K562 (cell line): ENCODE data around the gene YKT6. TPM values are rescaled to one million over a fixed set of nuclear protein-coding genes. Genes with fewer than 3 reads are reported as not detected.

Source experiments
- FOXA3 ChIP-seq, 2 experiments: fragments of 450-650 bp in 1 of 2; sonication (generic) in 1 of 2; formaldehyde crosslinking; IDR thresholded peaks in 1 of 2; conservative IDR thresholded peaks in 1 of 2; 2 replicates each; pipeline versions ENCODE4 v1.4.0 to v1.8.0; 2020 to 2022; ENCODE audit warnings: mild to moderate bottlenecking in 2 of 2, missing genetic modification reagents in 1 of 2
- L3MBTL2 ChIP-seq: fragments of 450-650 bp; IDR thresholded peaks from 2 replicates; pipeline ENCODE4 v1.6.1; 2016; ENCODE audit warnings: mild to moderate bottlenecking, moderate library complexity
- polyA plus RNA-seq, 8 experiments: library from polyadenylated mRNA; depleted of rRNA in 4 of 8; stranded (reverse) in 5 of 8; unstranded in 3 of 8; fragments of >200 nt; fragmentation: Nextera tagmentation in 2 of 8; fragmentation: Illumina TruSeq in 1 of 8; extraction: Ambion mirVana in 2 of 8; extraction: Trizol in 1 of 8; gene quantifications; 2 replicates each; pipeline versions ENCODE4 v1.2.1 to v1.2.3, GENCODE V29; 2011 to 2014; ENCODE audit warnings: inconsistent platforms in 1 of 8, missing spikeins in 1 of 8
- total RNA-seq, 7 experiments: library from RNA; depleted of rRNA in 6 of 7; stranded (reverse); fragments of >200 nt in 6 of 7; fragmentation: Illumina TruSeq in 2 of 7; extraction: Trizol in 2 of 7; gene quantifications; 2 replicates each; pipeline versions ENCODE4 v1.2.1 to v1.2.3, GENCODE V29; 2011 to 2021; ENCODE audit warnings: low replicate concordance in 1 of 7
- TF ChIP-seq, protein P1 (sequence below): sonication (generic); formaldehyde crosslinking; IDR thresholded peaks from 2 replicates; pipeline ENCODE4 v1.9.0; 2022; ENCODE audit warnings: mild to moderate bottlenecking, missing genetic modification reagents
- TF ChIP-seq, protein P2 (sequence below): sonication (generic); formaldehyde crosslinking; IDR thresholded peaks from 2 replicates; pipeline ENCODE4 v1.8.1; 2023; ENCODE audit warnings: mild to moderate bottlenecking, missing genetic modification reagents
- TF ChIP-seq, protein P3 (sequence below): IDR thresholded peaks from 2 replicates; pipeline ENCODE4 v1.6.1; 2011; ENCODE audit warnings: borderline replicate concordance, low read depth, mild to moderate bottlenecking, moderate library complexity, low read length; ENCODE audit not compliant: insufficient read depth, poor library complexity, severe bottlenecking
- TF ChIP-seq, protein P4 (sequence below), 2 experiments: fragments of 450-650 bp; conservative IDR thresholded peaks; 2 replicates each; pipeline ENCODE4 v1.6.1; 2017; ENCODE audit warnings: mild to moderate bottlenecking in 2 of 2, moderate library complexity in 2 of 2
- TF ChIP-seq, protein P5 (sequence below): fragments of 450-650 bp; IDR thresholded peaks from 2 replicates; pipeline ENCODE4 v1.6.1; 2014; ENCODE audit warnings: low read depth, mild to moderate bottlenecking, moderate library complexity, borderline replicate concordance

The YKT6 gene
- total and polyA plus RNA-seq, 9 of the 15 experiments (the other 6 are each of a cell fraction or from before 2014, with no cell fraction given), result 1.6 to 90.6 (median 75.1) TPM

DNA sequence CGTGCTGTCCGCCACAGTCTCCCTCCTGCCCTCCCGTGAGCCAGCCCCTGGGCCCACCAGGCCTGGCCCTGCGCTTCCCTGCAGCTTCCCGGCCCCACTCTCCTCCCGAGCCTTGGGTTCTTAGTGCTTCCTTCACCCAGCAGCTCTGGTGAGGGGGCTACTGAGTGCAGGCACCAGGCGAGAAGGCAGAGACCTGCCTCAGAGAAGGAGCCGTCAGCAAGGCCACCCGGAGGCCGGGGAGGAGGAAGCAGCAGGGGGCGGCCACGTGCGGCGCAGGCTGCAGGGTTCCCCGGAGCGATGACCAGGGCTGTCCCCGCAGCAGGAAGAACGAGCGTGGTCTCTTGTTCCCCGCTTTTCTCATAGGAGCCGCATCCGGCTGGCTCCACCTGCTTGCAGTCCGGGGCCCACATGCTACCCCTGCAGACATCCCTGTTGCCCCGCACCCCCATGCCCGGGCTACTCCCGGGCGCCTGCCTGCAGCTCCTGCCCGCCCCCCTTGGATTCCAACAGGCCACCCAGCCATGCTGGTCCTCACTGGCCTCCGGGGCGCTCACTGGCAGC is 20.5 kb downstream of the YKT6 start (continued):
- TF ChIP-seq, protein P1, sequence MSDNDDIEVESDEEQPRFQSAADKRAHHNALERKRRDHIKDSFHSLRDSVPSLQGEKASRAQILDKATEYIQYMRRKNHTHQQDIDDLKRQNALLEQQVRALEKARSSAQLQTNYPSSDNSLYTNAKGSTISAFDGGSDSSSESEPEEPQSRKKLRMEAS, result peak; percentile 99
- TF ChIP-seq, protein P2, sequence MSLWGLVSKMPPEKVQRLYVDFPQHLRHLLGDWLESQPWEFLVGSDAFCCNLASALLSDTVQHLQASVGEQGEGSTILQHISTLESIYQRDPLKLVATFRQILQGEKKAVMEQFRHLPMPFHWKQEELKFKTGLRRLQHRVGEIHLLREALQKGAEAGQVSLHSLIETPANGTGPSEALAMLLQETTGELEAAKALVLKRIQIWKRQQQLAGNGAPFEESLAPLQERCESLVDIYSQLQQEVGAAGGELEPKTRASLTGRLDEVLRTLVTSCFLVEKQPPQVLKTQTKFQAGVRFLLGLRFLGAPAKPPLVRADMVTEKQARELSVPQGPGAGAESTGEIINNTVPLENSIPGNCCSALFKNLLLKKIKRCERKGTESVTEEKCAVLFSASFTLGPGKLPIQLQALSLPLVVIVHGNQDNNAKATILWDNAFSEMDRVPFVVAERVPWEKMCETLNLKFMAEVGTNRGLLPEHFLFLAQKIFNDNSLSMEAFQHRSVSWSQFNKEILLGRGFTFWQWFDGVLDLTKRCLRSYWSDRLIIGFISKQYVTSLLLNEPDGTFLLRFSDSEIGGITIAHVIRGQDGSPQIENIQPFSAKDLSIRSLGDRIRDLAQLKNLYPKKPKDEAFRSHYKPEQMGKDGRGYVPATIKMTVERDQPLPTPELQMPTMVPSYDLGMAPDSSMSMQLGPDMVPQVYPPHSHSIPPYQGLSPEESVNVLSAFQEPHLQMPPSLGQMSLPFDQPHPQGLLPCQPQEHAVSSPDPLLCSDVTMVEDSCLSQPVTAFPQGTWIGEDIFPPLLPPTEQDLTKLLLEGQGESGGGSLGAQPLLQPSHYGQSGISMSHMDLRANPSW (CRISPR knock-in tag), result no peak
- TF ChIP-seq, protein P3, sequence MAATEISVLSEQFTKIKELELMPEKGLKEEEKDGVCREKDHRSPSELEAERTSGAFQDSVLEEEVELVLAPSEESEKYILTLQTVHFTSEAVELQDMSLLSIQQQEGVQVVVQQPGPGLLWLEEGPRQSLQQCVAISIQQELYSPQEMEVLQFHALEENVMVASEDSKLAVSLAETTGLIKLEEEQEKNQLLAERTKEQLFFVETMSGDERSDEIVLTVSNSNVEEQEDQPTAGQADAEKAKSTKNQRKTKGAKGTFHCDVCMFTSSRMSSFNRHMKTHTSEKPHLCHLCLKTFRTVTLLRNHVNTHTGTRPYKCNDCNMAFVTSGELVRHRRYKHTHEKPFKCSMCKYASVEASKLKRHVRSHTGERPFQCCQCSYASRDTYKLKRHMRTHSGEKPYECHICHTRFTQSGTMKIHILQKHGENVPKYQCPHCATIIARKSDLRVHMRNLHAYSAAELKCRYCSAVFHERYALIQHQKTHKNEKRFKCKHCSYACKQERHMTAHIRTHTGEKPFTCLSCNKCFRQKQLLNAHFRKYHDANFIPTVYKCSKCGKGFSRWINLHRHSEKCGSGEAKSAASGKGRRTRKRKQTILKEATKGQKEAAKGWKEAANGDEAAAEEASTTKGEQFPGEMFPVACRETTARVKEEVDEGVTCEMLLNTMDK, result no peak
- peak in 1 of 2 experiments; percentile 80; a peak in 1 of 4 replicates for TF ChIP-seq FOXA3 (CRISPR knock-in tag; conservative IDR thresholded peaks at IDR 0.05 in 1 of 2, IDR thresholded peaks at IDR 0.05 in 1 of 2)
- peak; percentile 96 for TF ChIP-seq L3MBTL2
- TF ChIP-seq, protein P4, sequence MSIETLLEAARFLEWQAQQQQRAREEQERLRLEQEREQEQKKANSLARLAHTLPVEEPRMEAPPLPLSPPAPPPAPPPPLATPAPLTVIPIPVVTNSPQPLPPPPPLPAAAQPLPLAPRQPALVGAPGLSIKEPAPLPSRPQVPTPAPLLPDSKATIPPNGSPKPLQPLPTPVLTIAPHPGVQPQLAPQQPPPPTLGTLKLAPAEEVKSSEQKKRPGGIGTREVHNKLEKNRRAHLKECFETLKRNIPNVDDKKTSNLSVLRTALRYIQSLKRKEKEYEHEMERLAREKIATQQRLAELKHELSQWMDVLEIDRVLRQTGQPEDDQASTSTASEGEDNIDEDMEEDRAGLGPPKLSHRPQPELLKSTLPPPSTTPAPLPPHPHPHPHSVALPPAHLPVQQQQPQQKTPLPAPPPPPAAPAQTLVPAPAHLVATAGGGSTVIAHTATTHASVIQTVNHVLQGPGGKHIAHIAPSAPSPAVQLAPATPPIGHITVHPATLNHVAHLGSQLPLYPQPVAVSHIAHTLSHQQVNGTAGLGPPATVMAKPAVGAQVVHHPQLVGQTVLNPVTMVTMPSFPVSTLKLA (conservative IDR thresholded peaks at IDR 0.05), result peak in 1 of 2 experiments; percentile 61; a peak in 3 of 4 replicates
- TF ChIP-seq, protein P5, sequence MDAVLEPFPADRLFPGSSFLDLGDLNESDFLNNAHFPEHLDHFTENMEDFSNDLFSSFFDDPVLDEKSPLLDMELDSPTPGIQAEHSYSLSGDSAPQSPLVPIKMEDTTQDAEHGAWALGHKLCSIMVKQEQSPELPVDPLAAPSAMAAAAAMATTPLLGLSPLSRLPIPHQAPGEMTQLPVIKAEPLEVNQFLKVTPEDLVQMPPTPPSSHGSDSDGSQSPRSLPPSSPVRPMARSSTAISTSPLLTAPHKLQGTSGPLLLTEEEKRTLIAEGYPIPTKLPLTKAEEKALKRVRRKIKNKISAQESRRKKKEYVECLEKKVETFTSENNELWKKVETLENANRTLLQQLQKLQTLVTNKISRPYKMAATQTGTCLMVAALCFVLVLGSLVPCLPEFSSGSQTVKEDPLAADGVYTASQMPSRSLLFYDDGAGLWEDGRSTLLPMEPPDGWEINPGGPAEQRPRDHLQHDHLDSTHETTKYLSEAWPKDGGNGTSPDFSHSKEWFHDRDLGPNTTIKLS, result peak; percentile 44; the same call in 1 of the 2 replicates
